Spleen (tissue), 7 donors: ENCODE data around the gene SETD1B.

Experiments used
- POLR2A ChIP-seq, 3 donors: fragments of 450-650 bp; IDR thresholded peaks; one replicate each; pipeline ENCODE4 v1.5.1; 2017; ENCODE audit warnings: antibody characterized with exemption in 3 of 3, mild to moderate bottlenecking in 1 of 3
- POLR2AphosphoS5 ChIP-seq, 3 donors: sonication (generic); formaldehyde crosslinking; IDR thresholded peaks; one replicate each; pipeline ENCODE4 v1.5.1; 2017; ENCODE audit warnings: antibody characterized with exemption in 3 of 3
- TF ChIP-seq, protein P1 (sequence below), 11 experiments: fragments of 200-600 bp in 7 of 11; fragments of 450-650 bp in 4 of 11; sonication (generic) in 4 of 11; IDR thresholded peaks in 8 of 11; conservative IDR thresholded peaks in 3 of 11; 1 replicate in 7 of 11; 2 replicates in 4 of 11; pipeline versions ENCODE4 v1.4.0 to v1.8.0; 2016 to 2021; ENCODE audit warnings: antibody characterized with exemption in 11 of 11, inconsistent platforms in 4 of 11, mild to moderate bottlenecking in 1 of 11
- donor health status: DM: no; HTN: no; CAD: no; lungs with moderate emphysema.
- donor health status: DM: no; HTN: no; CAD: no.
- donor health status: DM: no; HTN: no; CAD: no.

GRCh38 chr12:121829250-121829918 is 25.6 kb downstream of the SETD1B start:
- TF ChIP-seq, protein P1, sequence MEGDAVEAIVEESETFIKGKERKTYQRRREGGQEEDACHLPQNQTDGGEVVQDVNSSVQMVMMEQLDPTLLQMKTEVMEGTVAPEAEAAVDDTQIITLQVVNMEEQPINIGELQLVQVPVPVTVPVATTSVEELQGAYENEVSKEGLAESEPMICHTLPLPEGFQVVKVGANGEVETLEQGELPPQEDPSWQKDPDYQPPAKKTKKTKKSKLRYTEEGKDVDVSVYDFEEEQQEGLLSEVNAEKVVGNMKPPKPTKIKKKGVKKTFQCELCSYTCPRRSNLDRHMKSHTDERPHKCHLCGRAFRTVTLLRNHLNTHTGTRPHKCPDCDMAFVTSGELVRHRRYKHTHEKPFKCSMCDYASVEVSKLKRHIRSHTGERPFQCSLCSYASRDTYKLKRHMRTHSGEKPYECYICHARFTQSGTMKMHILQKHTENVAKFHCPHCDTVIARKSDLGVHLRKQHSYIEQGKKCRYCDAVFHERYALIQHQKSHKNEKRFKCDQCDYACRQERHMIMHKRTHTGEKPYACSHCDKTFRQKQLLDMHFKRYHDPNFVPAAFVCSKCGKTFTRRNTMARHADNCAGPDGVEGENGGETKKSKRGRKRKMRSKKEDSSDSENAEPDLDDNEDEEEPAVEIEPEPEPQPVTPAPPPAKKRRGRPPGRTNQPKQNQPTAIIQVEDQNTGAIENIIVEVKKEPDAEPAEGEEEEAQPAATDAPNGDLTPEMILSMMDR (IDR thresholded peaks at IDR 0.05 in 8 of 11, conservative IDR thresholded peaks at IDR 0.05 in 3 of 11): no peak
- TF ChIP-seq POLR2AphosphoS5 (IDR thresholded peaks at IDR 0.05) (no peak), POLR2A (IDR thresholded peaks at IDR 0.05) (no peak)
